ENCODE data around the gene IDH3B.

- TF ChIP-seq CTCF (conservative IDR thresholded peaks at IDR 0.05; ENCODE audit: low read length) (no peak), EZH2phosphoT487 (IDR thresholded peaks at IDR 0.05; ENCODE audit: borderline replicate concordance) (no peak)
Measured at GRCh38 chr20:2625062-2625461, 39.0 kb downstream of the IDH3B start.

All from Loucy (cell line).